Lower leg skin (tissue), 3 donors: Measurements from ENCODE around the gene FDXACB1.

Experiments used
- CTCF ChIP-seq, 3 donors: fragments of 450-650 bp; IDR thresholded peaks; one replicate each; pipeline ENCODE4 v1.5.1; 2016; ENCODE audit warnings: antibody characterized with exemption in 3 of 3, mild to moderate bottlenecking in 3 of 3, moderate library complexity in 2 of 3
- POLR2A ChIP-seq, 2 donors: fragments of 450-650 bp; IDR thresholded peaks; one replicate each; pipeline ENCODE4 v1.6.1; 2016 to 2017; ENCODE audit warnings: antibody characterized with exemption in 2 of 2, mild to moderate bottlenecking in 1 of 2, moderate library complexity in 1 of 2

GRCh38 chr11:111851067-111851466, 27.9 kb downstream of the FDXACB1 start:
- TF ChIP-seq CTCF (IDR thresholded peaks at IDR 0.05): no peak
- no peak for TF ChIP-seq POLR2A (IDR thresholded peaks at IDR 0.05)
